22Rv1 (cell line): Measurements from ENCODE around the gene GOLGA3.

Source experiments
- CTCF ChIP-seq: fragments of 450-650 bp; IDR thresholded peaks from 2 replicates; pipeline ENCODE4 v1.5.1; 2017; ENCODE audit warnings: mild to moderate bottlenecking
- ZFX ChIP-seq: fragments of 450-650 bp; IDR thresholded peaks from 2 replicates; pipeline ENCODE4 v1.6.1; 2017; ENCODE audit warnings: antibody characterized with exemption, borderline replicate concordance

GRCh38 chr12:132851465-132851864, 22.8 kb upstream of the GOLGA3 start:
- no peak for TF ChIP-seq CTCF
- TF ChIP-seq ZFX: no peak
